Measurements from ENCODE around the gene FAM90A26. TPM values are rescaled to one million over a fixed set of nuclear protein-coding genes. Genes with fewer than 3 reads are reported as not detected.

The FAM90A26 gene
- total RNA-seq, 2 donors from 2014 or later, result not detected

Other genes starting within 250 kb of the FAM90A26 start
- not detected for gene USP17L10, start 40.2 kb downstream of the FAM90A26 start, total RNA-seq
- gene USP17L11, start 45.0 kb downstream of the FAM90A26 start, total RNA-seq, result not detected
- gene USP17L12, start 49.7 kb downstream of the FAM90A26 start, total RNA-seq, result not detected
- not detected for gene USP17L13, start 54.5 kb downstream of the FAM90A26 start, total RNA-seq
- gene USP17L15, start 64.0 kb downstream of the FAM90A26 start, total RNA-seq, result not detected
- not detected for gene USP17L17, start 73.5 kb downstream of the FAM90A26 start, total RNA-seq
- gene USP17L18, start 78.2 kb downstream of the FAM90A26 start, total RNA-seq, result not detected
- gene USP17L19, start 83.0 kb downstream of the FAM90A26 start, total RNA-seq, result not detected
- gene USP17L20, start 87.7 kb downstream of the FAM90A26 start, total RNA-seq, result not detected
- not detected for gene USP17L21, start 92.5 kb downstream of the FAM90A26 start, total RNA-seq
- not detected for gene USP17L22, start 97.2 kb downstream of the FAM90A26 start, total RNA-seq
- gene USP17L24, start 154.8 kb downstream of the FAM90A26 start, total RNA-seq, result not detected
- not detected for gene USP17L25, start 159.5 kb downstream of the FAM90A26 start, total RNA-seq
- not detected for gene USP17L26, start 164.2 kb downstream of the FAM90A26 start, total RNA-seq
- gene USP17L5, start 169.0 kb downstream of the FAM90A26 start, total RNA-seq, result not detected
- gene USP17L27, start 173.7 kb downstream of the FAM90A26 start, total RNA-seq, result not detected
- gene USP17L28, start 178.5 kb downstream of the FAM90A26 start, total RNA-seq, result not detected
- not detected for gene USP17L29, start 183.2 kb downstream of the FAM90A26 start, total RNA-seq
- gene USP17L30, start 192.7 kb downstream of the FAM90A26 start, total RNA-seq, result not detected

Data from prostate gland (tissue), 2 donors.